Measurements from ENCODE around the gene COA1.
"Not testable (repeated sequence)": the region's sequence is repeated elsewhere in the genome, so short reads cannot be mapped to it uniquely, and the experiment has no call there.

Gene COA1

DNA sequence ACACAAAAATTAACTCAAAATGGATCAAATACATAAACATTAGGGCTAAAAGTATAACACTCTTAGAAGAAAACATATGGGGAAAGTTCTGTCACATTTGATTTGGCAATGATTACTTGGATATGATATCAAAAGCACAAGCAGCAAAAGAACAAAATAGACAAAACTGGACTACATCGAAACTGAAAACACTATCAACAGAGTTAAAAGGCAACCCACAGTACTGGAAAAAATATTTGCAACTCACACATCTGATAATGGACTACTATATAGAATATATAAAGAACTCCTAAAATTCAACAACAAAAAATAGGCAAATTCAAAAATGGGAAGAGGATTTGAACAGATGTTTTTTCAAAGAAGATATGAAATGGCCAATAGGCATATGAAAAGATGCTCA is 51.0 kb downstream of the COA1 start:
- Mint-ChIP-seq H3K4me1 (ENCODE audit: low read depth) (peaks cover 7% of the 10 kb centered on the region), H3K4me3 (no peak overlapping the region), H3K27me3 (no peaks in the 10 kb centered on the region), H3K9me3 (peaks cover 4% of the 10 kb centered on the region), H3K36me3 (ENCODE audit: low read depth) (no peaks in the 10 kb centered on the region), H3K27ac (no peak overlapping the region)
- intact Hi-C loops (cut with micrococcal nuclease): no loop called here

- Mint-ChIP-seq H3K4me1 (ENCODE audit: low read depth) (peaks cover 7% of the 10 kb centered on the region), H3K27me3 (no peaks in the 10 kb centered on the region), H3K4me3 (no peak overlapping the region), H3K27ac (no peak overlapping the region), H3K9me3 (peaks cover 9% of the 10 kb centered on the region), H3K36me3 (ENCODE audit: low read depth) (peaks cover 3% of the 10 kb centered on the region)
- intact Hi-C loops (cut with micrococcal nuclease): no loop called here
Measured at GRCh38 chr7:43677864-43678263, 51.5 kb downstream of the COA1 start.

GRCh38 chr7:43674559-43675436 is 54.5 kb downstream of the COA1 start:
- H3K27me3 Mint-ChIP-seq: no peaks in the 10 kb centered on the region
- H3K4me1 Mint-ChIP-seq (ENCODE audit: low read depth): peaks cover 7% of the 10 kb centered on the region
- no peak overlapping the region for H3K27ac Mint-ChIP-seq
- H3K36me3 Mint-ChIP-seq (ENCODE audit: low read depth): peaks cover 22% of the 10 kb centered on the region
- intact Hi-C loops (cut with micrococcal nuclease): no loop called here
- peaks cover 22% of the 10 kb centered on the region for H3K9me3 Mint-ChIP-seq
- no peak overlapping the region for H3K4me3 Mint-ChIP-seq

DNA sequence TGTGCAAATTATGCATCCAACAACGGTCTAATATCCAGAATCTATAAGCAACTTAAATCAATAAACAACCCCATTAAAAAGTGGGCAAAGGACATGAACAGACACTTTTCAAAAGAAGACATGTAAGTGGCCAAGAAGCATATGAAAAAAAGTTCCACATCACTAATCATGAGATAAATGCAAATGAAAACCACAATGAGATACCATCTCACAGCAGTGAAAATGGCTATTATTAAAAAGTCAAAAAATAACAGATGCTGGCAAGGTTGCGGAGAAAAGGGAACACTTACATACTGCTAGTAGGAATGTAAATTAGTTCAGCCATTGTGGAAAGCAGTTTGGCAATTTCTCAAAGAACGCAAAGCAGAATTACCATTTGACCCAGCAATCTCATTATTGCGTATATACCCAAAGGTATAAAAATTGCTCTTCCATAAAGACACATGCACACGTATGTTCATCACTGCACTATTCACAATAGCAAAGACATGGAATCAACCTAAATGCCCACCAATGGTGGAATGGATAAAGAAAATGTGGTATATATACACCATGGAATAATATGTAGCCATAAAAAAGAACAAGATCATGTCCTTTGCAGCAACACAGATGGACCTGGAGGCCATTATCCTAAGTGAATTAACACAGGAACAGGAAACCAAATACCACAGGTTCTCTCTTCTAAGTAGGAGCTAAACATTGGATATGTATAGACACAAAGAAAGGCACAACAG is 55.9 kb downstream of the COA1 start:
- H3K27me3 Mint-ChIP-seq; H3K4me1 Mint-ChIP-seq (ENCODE audit: low read depth); H3K27ac Mint-ChIP-seq; H3K4me3 Mint-ChIP-seq; intact Hi-C loops (cut with micrococcal nuclease): not testable (repeated sequence)
- H3K36me3 Mint-ChIP-seq (ENCODE audit: low read depth): peaks cover 28% of the 10 kb centered on the region
- H3K9me3 Mint-ChIP-seq: peaks cover 30% of the 10 kb centered on the region

DNA sequence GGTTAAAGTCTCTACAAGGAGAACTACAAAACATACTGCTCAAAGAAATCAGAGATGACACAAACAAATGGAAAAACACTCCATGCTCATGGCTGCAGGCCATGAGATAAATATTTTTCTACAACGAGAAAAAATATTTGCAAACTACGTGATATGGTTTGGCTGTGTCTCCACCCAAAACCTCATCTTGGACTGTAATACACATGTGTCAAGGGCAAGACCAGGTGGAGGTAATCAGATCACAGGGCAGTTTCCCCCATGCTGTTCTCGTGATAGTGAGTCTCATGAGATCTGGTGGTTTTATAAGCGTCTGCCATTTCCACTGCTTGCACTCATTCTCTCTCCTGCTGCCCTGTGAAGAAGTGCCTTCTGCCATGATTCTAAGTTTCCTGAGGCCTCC is 57.8 kb downstream of the COA1 start:
- Mint-ChIP-seq H3K27me3 (no peaks in the 10 kb centered on the region), H3K9me3 (peaks cover 30% of the 10 kb centered on the region), H3K4me1 (ENCODE audit: low read depth) (peaks cover 7% of the 10 kb centered on the region), H3K4me3 (no peak overlapping the region), H3K27ac (no peak overlapping the region), H3K36me3 (ENCODE audit: low read depth) (peaks cover 28% of the 10 kb centered on the region)
- intact Hi-C loops (cut with micrococcal nuclease): no loop called here

DNA sequence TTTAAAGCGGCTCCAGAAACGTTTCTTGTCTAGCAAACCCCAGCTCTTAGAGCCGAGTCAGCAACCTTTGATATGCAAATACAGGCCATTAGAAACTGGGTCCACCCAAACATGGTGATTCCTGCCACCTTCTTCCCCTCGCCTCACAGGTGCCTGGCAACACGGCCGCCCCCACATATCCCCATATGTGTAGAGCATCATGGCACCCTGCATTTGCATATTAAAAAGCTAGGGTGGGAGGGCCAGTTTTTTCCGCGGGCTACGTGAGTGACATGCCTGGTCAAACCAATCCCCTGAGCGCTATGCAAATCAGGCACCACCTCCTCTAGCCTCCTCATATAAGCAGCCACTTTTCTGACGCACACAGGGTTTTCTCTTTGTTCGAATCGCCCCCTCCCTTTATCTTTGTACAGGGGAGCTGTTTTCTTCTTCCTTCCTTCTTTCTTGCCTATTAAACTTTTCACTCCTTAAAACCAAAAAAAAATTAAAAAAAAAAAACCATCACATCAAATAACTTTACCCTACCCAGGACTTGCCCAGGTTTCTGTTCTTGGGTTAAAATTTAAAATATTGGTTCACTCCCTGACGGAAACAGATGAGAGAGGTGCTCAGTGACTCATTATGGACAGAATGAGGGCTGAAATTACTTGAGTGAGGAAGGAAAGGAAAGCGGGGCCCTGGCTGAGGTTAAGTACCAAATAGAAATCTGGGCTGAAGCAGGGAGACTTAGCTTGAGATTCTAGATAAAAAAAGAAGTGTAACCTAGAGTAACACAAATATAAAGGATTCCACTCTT is 59.8 kb downstream of the COA1 start:
- Mint-ChIP-seq H3K4me1 (ENCODE audit: low read depth) (peaks cover 7% of the 10 kb centered on the region), H3K4me3 (no peak overlapping the region), H3K27ac (no peak overlapping the region), H3K27me3 (no peaks in the 10 kb centered on the region), H3K9me3 (peaks cover 30% of the 10 kb centered on the region), H3K36me3 (ENCODE audit: low read depth) (peaks cover 34% of the 10 kb centered on the region)
- intact Hi-C loops (cut with micrococcal nuclease): no loop called here

GRCh38 chr7:43668035-43668434 is 61.3 kb downstream of the COA1 start:
- intact Hi-C loops (cut with micrococcal nuclease): no loop called here
- Mint-ChIP-seq H3K4me3 (no peak overlapping the region), H3K36me3 (ENCODE audit: low read depth) (peaks cover 41% of the 10 kb centered on the region), H3K4me1 (ENCODE audit: low read depth) (peaks cover 7% of the 10 kb centered on the region), H3K27ac (no peak overlapping the region), H3K27me3 (no peaks in the 10 kb centered on the region), H3K9me3 (peaks cover 23% of the 10 kb centered on the region)

DNA sequence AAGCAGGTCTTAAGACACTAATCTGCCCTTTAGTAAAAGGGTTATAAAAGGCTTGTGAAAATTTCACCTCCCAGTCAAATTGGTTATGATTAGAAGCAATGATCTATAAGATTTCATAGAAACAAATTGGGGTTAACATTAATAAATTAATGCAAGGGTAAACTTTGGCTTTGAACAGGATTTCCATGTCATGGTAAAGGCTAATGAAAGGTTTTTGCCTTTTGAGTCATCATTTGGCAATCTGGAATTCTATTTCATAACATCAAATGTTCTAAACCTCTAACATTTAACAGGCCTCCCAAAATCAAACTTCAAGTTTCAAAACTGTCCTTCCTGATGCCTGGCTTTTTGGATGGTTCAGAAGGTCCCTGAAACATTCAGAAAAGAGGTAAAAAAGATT is 62.4 kb downstream of the COA1 start:
- intact Hi-C loops (cut with micrococcal nuclease): no loop called here
- peaks cover 7% of the 10 kb centered on the region for H3K4me1 Mint-ChIP-seq (ENCODE audit: low read depth)

DNA sequence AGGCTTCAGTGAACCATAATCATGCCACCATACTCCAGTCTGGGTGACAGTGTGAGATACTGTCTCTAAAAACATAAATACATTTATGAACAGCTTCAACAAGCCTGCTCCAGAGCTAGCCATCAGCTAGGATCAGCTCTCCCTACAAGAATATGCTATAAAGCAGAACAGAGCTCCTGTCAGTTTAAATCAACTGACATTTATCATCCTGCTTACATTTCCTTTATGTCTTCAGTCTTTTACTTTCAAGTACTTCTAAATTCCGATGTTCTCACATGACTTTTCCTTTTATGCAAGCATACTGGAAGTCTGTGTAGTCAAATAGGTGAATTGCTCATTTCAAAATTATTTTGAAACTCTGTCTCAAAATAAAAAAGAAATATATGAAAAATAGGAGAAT is 64.6 kb downstream of the COA1 start:
- peaks cover 6% of the 10 kb centered on the region for H3K9me3 Mint-ChIP-seq
- intact Hi-C loops (cut with micrococcal nuclease): no loop called here
- H3K27me3 Mint-ChIP-seq: no peaks in the 10 kb centered on the region
- no peak overlapping the region for H3K4me3 Mint-ChIP-seq
- peaks cover 24% of the 10 kb centered on the region for H3K36me3 Mint-ChIP-seq (ENCODE audit: low read depth)
- H3K4me1 Mint-ChIP-seq (ENCODE audit: low read depth): peaks cover 14% of the 10 kb centered on the region
- H3K27ac Mint-ChIP-seq: no peak overlapping the region

More for the DNA sequence above, 62.4 kb downstream of the COA1 start:
- H3K36me3 Mint-ChIP-seq (ENCODE audit: low read depth): peaks cover 34% of the 10 kb centered on the region
- H3K9me3 Mint-ChIP-seq: peaks cover 12% of the 10 kb centered on the region
- no peak overlapping the region for H3K4me3 Mint-ChIP-seq
- no peak overlapping the region for H3K27ac Mint-ChIP-seq
- no peaks in the 10 kb centered on the region for H3K27me3 Mint-ChIP-seq

DNA sequence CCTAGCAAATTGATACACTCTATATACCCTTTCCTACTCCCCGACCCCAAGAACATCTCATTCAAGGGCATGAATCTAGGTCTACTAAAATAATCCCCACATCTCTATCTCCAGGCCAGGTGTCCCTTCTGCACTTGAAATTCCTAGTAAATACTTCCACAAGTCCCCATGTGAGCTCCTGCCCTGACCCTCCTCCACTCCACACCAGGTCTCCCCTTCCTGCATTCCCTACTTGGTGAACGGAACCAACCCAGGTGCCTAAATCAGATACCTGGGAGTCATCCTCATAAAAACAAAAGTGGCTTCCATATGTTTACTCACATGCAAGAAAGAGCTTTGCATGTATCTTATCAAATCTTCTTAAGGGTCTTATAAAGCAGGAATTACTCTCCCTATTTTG is 69.2 kb downstream of the COA1 start:
- no peaks in the 10 kb centered on the region for H3K27me3 Mint-ChIP-seq
- H3K36me3 Mint-ChIP-seq (ENCODE audit: low read depth): peaks cover 49% of the 10 kb centered on the region
- H3K9me3 Mint-ChIP-seq: no peaks in the 10 kb centered on the region
- intact Hi-C loops (cut with micrococcal nuclease): no loop called here
- no peak overlapping the region for H3K27ac Mint-ChIP-seq
- H3K4me1 Mint-ChIP-seq (ENCODE audit: low read depth): peaks cover 17% of the 10 kb centered on the region
- no peak overlapping the region for H3K4me3 Mint-ChIP-seq

DNA sequence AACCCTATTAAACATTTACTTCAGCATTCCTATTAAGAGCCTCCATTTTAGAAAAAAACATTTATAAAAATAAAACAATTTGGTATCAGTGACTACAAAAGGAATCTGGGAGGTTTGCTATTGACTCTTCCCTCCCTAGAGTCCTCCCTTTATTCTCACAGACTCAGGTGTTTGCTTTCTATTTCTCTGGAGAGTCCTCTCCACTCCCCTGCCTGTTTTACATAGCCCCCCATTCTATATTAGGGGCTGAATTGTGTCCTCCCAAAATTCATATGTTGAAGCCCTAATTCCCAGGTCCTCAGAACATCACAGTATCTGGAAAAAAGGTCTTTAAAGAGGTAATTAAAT is 69.8 kb downstream of the COA1 start:
- Mint-ChIP-seq H3K9me3 (no peaks in the 10 kb centered on the region), H3K27ac (no peak overlapping the region), H3K4me3 (no peak overlapping the region), H3K27me3 (no peaks in the 10 kb centered on the region), H3K4me1 (ENCODE audit: low read depth) (peaks cover 17% of the 10 kb centered on the region), H3K36me3 (ENCODE audit: low read depth) (peaks cover 51% of the 10 kb centered on the region)
- intact Hi-C loops (cut with micrococcal nuclease): no loop called here

DNA sequence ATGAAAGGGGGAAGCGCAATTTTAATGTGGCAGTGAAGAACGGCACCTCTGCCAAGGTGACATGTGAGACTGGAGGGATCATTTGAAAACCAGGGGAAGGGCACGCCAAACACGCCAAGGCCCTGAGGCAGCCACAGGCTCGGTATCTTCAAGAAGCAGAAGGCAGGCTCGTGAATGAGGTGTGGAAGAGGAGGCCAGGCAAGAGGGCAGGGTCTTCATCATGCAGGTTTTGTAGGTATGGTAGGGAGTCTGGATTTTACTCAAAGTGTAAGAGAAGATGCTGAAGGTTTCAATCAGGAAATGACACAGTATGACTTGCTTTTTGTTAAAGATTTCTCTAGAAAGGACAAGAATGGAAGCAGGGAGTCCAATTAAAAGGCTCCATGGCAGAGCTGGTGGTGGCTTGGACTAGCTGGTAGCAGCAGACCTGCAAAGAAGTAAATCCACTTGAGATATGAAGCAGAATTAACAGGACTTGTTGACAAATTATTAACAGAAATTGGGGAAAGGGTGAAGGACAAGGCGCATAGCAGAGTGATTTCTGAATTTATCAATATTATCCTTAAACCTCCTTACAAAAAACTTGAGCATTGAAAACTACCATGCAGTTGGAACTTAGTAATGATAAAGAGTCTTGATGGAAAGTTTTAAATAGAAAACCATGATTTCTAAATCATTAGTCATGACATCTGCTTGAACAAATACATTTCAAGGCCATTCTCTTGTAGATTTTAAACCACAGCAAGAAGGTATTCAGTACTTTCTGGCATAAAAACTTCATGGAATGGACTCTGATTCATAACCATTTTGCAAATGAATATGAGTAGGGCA is 70.4 kb downstream of the COA1 start:
- intact Hi-C loops (cut with micrococcal nuclease): no loop called here
- peaks cover 56% of the 10 kb centered on the region for H3K36me3 Mint-ChIP-seq (ENCODE audit: low read depth)

DNA sequence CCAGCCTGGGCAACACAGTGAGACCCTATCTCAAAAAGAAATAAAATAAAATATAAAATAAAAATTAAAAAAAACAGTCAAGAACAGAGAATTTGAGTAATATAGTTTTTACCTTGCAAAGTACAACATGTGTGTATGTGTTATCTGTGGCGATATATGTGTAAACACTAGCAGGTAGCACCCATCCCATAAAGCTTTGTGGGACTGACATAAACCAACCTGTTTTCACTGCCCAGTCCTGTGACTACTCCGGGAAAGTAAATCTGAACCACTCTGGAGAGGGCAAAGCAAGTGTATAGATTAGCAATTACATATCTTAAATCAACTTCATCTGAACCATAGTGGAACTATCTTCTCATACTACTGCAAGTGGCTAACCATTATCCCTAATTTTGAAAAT is 72.3 kb downstream of the COA1 start:
- no peak overlapping the region for H3K27ac Mint-ChIP-seq
- H3K4me1 Mint-ChIP-seq (ENCODE audit: low read depth): peaks cover 17% of the 10 kb centered on the region
- intact Hi-C loops (cut with micrococcal nuclease): no loop called here
- H3K36me3 Mint-ChIP-seq (ENCODE audit: low read depth): peaks cover 56% of the 10 kb centered on the region
- no peaks in the 10 kb centered on the region for H3K9me3 Mint-ChIP-seq
- H3K27me3 Mint-ChIP-seq: no peaks in the 10 kb centered on the region
- H3K4me3 Mint-ChIP-seq: no peak overlapping the region

More for the DNA sequence above, 70.4 kb downstream of the COA1 start:
- Mint-ChIP-seq H3K4me3 (no peak overlapping the region), H3K9me3 (no peaks in the 10 kb centered on the region), H3K4me1 (ENCODE audit: low read depth) (peaks cover 17% of the 10 kb centered on the region), H3K27ac (no peak overlapping the region), H3K27me3 (no peaks in the 10 kb centered on the region)

Measured in dendritic cell treated with granulocyte-macrophage colony-stimulating factor and Interleukin-4, amounts not matched to agents 40 ng/mL and 50 ng/mL, for 4 days (primary cell).